NCI-H82 treated with DMSO at 0.1 percent for 48 hours (cell line): ENCODE measurements around the gene FOXJ3.

Experiments
- DNase-seq: peaks from one replicate; lab custom pipeline; 2025; ENCODE audit not compliant: unreplicated experiment; lab: John Stamatoyannopoulos, UW

The FOXJ3 gene

DNA sequence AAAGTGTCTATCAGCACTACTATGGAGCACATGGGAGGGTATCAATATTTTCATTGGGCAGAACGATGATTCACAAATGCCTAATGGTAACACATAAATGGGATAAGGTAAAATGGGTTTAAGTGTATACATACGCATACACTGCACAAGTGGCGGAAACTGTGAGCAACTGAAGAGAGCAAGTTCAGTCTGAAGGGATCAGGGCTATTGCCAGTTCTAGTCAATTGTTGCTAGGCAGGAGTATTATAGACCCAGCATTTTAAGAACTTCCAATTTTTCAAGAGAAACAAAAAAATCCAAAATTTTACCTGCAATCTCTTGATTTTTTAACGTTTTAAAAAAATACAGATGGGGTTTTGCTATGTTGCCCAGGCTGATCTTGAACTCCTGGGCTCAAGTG is 23.1 kb downstream of the FOXJ3 start:
- DNase-seq: no peak

DNA sequence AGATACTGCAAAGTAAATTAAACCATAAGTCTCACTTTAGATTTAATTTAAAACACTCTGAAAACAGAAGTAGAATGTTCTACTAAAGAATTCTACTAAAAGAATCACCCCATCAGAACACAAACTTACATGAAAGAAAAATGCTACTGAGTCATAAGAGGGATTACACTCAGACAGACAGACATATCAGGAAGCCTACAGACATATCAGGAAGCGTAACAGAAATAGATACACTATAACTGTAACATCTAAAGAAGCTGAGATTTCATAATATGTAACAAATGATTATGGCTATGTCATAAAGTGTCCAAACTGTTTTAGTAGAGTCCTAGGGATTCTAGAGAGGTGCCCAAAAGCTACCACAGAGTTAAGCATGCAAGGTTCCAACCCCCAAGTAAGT is 23.9 kb downstream of the FOXJ3 start:
- no peak for DNase-seq

DNA sequence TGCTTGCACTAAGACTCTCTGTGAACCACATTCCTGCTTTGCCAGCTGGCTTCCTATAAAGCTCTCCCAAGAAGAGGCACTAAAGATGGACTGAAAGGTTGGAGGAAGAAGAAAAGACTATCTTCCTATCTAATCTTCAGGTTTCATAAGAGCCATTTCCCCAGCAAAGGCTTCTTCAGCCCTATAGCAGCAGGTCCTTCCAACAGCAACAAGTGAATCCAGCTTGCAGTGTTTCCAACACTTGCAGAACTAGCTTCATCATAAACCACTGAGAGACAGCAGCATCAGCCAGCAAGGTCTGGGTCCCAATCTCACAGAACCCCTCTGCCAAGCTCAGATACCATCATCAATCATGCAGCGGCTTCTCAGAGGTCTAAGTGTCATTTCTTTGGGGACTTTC is 28.1 kb downstream of the FOXJ3 start:
- DNase-seq: no peak

DNA sequence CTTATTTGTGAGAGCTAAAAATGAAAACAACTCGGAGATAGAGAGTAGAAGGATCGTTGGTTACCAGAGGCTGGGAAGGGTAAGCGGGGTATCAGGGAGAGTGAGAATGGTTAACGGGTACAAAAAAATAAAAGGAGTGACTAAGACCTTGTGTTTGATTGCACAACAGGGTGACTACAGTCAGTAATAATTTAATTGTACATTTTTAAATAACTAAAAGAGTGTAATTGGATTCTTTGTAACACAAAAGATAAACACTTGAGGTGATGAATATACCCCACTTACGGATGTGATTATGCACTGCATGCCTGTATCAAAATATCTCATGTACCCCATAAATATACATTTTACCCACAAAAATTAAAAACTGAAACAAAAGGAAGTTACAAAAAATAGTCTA is 29.4 kb downstream of the FOXJ3 start:
- DNase-seq: no peak

DNA sequence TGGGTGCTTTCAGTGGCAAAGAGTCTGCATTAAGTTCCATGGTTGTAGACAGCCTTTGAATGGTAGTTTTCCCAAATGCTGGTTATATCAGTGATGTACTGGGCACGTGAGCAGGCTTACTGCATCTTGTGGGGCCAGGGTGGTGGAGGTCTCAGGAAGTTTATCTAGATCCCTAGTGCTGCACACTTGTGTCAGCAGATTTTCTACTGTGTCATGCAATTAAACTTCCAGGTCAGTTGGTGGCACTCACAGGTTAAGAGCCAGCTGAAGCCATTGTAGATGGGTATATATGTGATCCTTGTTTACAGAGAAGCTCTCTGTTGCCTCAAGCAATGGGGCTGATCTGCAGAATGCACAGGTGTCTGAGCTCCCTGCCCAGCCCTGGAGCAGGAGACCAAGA is 33.0 kb downstream of the FOXJ3 start:
- no peak for DNase-seq

DNA sequence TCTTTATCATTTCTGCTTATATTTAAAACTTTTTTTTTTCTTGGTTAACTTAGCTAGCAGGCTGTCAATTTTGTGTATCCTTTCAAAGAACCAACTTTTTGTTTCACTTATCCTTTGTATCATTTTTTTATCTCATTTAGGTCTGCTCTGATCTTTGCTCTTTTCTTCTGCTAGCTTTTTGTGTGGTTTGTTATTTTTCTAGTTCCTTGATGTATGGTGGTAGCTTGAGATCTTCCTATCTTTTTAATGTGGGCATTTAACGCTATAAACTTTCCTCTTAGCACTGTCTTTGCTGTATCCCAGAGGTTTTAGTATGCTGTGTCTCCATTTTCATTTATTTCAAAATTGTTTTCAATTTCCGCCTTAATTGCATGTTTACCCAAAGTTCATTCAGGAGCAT is 36.5 kb downstream of the FOXJ3 start:
- no peak for DNase-seq

DNA sequence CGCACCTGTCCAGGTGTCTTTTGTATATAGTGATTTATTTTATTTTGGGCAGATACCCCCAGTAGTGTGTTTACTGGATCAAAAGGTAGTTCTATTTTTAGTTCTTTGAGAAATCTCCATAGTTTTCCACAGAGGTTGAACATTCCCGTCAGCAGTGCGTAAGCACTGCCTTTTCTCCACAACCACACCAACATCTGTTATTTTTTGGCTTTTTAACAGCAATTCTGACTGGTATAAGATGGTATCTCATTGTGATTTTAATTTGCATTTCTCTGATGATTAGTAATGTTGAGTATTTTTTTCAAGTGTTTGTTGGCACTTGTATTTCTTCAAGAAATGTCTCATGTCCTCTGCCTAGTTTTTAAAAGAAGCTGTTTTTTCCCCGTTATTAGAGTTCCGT is 39.2 kb downstream of the FOXJ3 start:
- no peak for DNase-seq

DNA sequence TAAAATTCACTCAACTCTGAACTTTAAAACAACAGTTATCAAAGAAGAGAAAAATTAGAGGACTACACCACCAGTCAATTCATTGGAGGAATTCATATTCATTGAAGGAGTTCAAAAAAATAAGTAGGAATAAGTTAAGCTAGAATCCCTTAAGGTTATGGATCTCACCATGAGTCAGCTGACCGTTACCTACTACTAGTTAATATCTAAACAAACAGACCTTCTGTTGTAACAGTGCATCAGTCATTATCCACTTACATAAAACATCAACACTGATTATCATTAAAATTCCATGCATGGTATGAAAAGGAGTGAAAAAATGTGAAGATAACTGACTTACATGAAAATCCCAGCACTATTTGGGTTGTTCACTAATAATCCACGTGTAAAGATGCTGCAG is 44.9 kb downstream of the FOXJ3 start:
- DNase-seq: no peak

DNA sequence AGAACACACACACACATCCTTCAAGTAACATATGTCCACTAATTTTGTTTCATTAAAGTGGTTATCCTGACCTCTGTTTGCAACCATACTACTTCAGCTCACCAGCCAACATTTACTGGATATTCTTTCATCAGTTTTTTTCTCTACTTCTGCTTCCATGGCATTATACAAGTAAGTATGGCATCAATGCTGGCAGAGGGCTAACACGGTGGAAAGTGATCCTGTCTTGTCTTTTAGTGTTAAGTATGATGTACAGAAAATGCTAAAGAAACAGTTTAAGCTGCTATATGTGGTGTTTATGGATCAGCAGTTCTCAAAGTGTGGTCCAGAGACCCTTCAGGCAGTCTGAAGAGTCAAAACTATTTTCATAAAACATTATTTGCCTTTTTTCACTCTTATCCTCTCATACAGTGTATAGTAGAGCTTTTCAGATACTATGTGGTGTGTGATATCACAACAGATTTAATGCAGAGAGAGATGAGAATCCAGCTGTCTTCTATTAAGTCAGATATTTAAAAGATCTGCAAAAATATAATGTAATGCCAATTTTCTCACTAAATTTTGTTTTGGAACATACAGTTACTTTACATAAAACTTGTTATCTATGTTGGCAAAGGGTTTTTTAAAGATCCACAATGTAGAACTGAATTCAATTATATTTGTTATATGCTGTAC is 46.6 kb downstream of the FOXJ3 start:
- DNase-seq: no peak

DNA sequence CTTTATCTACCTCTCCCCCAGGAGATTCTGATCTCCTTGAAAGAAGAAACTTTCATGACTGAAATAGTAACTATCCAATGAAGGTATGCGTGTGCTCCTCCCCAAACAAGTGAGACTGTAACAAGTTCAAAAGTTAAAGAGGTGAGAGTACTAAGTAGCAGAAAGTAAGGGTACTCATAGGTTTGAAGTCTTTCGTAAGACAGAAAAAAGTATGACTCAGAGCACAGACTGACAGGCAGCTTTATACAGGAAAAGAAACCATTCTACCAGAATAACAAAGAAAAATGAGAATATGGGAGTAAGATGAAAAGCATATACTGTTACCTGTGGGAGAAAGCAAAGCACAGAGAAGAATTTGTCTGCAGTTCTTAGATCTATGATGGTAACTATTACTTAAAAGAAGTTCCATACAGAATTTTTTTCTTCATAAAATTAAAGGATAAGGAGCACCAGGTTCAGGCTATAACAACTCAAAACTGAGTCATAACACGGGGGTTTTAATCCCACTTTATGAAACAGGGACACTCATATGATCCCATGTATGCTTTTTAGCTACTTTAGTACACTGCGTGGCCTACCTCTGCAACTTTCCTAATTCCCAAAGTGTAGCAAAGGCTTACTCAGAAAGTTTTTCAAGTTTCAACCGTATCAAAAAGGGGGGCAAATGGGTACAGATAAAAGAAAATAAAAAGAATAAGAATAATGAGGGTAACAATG is 52.0 kb downstream of the FOXJ3 start:
- DNase-seq: no peak

DNA sequence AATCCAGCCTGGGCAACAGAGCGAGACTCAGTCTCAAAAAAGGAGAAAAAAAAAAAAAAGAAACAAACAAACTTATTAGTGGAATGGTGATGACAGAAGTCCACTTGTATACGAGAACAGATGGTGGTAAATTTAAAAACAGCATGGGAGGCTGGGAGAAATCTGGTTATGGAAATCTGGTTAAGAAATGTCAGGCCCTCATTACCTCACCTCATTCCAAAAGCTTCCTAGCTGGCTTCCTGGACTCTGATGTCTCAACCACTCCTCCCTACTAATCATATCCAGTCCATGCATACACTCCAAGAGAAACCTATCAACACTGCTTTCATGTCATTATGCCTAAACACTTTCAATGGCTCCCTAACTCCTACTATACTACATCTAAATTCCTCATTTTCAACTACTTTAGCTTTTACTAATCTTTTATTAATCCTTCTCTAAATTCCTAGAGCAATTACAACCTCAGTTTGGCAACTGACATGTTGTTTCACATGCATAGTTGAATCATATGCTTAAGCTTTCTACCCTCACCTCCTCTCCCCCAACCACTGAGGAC is 52.9 kb downstream of the FOXJ3 start:
- peak; percentile 96 for DNase-seq

DNA sequence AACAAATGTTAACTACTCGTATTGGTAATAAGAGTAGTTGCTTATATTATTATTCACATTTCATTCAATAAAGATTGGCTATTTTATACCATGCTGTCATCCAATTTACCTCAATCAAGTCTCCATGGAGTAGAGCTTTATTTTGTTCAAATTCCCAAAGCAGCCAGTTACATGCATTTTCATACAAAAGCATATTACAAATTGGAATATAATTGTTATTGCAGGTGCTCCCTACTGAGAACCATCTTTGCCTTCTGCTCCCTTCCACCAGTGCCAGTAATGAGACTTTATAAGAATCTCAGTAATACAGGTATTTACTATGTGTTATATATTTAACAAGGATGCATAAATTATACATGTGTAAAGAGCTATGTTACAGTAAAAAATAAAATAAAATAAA is 54.2 kb downstream of the FOXJ3 start:
- DNase-seq: no peak

DNA sequence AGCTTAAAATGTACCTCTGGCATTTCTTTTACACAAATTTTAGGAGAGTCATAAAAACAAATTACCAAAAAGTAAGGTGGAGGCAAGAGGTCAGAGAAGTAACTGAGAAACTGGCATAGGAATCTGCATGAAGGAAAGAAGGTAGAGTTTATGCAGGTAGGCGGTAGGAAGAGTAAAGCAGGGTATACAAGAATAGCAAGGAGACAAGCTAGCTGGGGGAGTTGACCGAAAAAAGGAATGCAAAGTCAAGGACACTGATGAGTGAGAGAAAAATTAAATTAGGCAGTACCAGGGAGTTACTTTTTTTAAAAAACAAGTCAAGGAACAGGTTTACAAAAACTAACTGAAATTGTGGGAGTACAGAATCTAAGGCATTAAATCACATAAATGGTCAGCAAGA is 56.0 kb downstream of the FOXJ3 start:
- no peak for DNase-seq

DNA sequence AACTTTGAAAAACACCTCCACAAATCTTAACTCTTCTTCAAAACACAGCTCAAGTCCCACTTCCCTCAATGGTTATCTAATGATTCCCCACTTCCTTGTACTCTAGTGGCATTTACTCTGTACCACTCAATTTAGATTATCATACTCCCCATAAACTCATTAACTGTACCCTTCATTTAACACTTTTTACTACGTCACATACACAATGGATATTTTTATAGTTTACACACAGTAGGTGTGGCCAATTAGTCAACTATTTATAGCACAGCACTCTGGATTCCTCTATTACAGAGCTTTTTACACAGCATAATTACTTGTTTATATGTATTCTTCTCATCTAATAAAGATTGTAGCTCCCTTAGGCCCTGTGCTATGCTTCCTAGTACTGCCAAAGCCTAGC is 62.1 kb downstream of the FOXJ3 start:
- no peak for DNase-seq

DNA sequence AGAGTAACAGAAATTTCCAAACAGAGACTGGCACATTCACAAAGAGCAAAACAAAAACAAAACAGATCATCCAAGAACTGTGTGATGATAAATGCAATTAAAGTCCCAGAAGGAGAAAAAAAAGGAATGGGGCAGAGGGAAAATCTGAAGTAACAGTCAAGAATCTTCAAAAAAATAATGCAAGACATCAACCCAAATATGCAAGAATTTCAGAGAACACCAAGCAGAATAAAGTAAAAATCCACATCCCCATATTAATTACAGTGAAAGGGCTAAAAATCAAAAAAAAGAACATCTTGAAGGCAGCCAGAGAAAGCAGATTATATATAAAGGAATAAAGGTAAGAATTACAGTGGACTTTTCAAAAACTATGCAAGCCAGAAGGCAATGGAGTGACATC is 67.1 kb downstream of the FOXJ3 start:
- no peak for DNase-seq

DNA sequence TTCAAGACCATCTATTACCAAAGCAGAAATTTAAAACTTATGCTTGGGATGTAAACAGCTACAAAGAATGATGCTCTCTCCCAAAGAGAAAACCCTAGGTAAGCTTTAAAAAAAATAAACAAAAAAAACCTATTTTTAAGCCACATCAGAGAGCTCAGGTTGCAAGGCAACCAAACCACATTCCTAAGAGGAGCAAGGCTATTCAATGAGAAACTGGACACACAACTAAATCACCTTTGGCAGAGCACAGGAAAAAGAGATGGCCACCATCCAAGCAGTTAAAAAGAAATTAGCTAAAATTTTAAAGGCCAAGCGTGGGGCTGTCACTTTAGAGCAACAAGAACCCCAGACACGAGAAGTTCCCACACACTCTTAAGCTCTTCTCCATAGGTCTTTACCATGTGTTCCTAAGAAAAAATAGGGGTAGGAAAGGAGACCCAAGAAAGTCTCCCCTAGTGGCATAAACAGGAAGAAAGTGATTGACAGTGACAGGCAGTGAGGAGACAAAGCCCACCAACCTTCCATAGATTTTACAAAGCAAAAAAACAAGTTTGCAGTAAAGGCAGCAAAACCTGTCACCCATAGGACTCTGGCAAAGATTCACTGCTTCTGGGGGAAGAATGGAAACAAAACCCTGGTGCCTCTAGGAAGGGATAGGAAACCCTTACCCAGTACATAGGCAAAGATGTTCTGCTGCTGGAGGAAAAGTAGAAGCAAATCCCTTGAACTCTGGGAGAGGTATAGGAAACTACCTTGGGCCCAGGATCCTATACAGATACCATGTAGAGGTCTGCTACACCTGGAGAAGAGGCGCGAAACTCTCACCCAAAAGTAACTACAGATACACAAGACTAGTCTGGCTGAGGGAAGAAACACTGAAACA is 68.5 kb downstream of the FOXJ3 start:
- DNase-seq: no peak

DNA sequence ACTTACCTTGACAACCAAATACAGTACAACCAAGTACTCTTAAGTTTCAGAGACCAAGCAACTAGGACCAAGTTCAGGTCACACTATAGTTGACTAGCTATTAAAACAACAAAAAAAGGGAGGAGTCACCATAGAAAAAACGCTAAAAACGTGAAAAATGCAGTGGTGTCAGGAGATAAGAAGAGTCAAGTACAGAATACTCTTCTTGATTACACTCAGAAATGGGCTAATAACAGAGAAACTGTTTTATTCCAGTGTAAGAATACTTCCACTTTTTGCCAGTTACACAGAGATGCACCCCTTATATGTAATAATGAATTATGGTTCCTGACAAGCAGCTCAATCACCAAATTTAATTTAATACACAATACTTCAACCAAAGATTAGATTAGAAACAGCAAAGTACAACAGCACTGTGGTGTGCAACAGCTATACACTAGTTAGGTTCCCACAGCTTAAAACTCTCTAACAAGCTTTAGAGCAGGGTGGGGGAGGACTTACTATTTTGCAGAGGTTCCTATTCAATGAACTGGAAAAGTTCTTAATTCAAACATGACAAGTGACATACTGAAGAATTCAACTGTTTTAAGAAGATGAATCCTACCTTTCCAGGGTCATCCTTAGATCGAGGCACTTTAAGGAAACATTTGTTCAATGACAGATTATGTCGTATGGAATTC is 70.4 kb downstream of the FOXJ3 start:
- no peak for DNase-seq

DNA sequence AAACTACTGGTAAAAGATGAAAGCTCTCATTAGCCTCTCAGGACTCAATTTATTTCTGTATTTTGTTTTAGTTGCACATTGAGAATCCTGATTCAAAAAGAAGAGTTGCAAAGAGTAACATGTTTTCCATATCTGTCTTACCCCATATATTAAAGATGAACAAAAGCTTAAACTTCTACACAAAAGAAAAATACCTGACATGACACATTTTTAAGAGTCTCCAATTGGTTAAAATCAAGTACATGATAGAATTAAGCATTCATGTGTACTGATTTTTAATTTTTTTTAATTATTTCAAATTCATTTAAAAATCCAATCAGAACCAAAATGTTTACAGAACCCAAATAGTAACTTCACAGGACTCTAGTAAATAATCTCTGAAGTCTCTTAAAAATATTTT is 72.0 kb downstream of the FOXJ3 start:
- DNase-seq: no peak

DNA sequence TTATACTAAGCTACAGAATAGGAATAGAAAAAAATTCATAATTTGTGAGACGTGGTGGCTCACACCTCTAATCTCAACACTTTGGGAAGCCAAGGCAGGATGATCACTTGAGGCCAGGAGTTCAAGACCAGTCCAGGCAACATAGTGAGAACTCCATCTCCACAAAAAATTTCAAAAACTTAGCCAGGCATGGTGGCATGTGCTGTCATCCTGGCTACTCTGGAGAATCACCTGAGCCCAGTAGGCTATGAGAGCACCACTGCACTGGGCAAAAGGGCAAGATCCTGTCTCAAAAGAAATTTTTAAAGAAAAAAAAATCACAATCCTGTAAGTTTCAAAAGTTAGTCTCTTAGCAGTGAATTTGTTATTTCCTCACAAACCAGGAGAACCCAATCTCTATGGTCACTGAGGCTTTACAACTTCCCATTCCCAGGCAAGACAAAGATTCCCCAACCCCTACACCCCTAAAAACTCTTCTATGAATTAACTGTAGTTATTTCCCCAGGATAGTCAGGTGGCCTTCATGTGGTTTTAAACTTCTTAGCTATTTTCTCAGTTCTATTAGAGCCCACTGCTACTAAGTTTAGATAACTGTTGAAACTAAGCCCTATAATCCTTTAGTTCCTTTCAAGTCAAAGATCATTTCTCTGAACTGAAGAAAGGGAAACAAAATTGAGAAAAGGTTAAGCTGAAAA is 74.5 kb downstream of the FOXJ3 start:
- no peak for DNase-seq

DNA sequence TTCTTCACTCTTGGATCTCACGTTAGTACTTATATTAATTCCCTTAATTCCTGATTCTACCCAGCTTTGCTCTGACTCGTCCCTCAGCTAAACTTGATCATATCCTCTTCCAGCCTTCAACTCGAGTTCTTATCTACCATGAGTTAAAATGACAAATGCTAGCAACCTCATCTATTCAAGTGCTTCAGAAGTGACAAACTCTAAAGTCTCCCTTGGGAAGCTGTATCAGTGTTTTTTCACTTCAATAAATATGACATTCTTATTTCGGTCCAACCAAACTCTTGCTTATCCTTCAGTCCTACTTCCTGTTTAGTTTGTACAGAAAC is 75.3 kb downstream of the FOXJ3 start:
- DNase-seq: no peak
